ENCODE data around the gene KLHL30. TPM values are rescaled to one million over a fixed set of nuclear protein-coding genes. Genes with fewer than 3 reads are reported as not detected.

KLHL30 gene
- total RNA-seq, 1 donor from 2014 or later = 0.26 TPM

DNA sequence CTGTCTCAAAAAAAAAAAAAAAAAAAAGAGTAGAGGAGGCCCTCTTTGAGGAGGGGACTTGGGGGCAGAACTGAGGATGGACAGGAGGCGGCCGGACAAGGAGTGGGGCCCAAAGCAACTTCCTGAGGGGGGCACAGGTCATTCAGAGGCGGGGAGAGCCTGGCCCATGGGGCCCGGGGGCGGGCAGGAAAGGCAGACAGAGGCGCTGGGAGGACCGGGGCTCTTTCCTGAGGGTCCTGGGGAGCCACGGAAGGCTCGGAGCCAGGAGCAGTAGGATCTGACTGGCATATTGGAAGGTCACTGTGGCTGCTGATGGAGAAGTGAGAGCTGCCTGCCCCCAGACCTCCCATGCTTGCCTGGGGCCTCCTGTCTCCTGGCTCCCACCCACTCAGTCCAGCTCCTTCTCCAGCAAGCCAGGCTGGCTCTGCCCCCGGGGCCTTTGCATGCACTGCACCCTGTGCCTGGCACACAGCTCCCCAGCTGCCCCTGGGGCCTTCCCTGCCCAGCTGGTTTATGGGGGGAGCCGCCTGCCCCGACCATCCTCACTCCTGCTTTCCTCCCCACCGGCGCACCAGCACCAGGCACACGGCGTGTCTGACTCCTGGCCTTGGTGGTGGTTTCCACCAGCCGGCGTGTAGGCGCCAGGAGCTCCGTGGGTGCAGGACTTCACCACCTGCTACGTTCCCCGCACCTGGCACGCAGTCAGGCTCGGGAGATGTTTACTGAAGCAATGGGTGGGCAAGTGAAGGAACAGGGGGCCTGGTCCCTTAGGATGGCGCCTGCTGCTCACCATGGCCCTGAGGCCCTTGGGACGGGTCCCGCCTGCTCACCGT lies 32.7 kb upstream of the KLHL30 start:
- DNase-seq (ENCODE audit: low read depth) (no peak), FAIRE-seq (no peak)
- TF ChIP-seq, protein P1, sequence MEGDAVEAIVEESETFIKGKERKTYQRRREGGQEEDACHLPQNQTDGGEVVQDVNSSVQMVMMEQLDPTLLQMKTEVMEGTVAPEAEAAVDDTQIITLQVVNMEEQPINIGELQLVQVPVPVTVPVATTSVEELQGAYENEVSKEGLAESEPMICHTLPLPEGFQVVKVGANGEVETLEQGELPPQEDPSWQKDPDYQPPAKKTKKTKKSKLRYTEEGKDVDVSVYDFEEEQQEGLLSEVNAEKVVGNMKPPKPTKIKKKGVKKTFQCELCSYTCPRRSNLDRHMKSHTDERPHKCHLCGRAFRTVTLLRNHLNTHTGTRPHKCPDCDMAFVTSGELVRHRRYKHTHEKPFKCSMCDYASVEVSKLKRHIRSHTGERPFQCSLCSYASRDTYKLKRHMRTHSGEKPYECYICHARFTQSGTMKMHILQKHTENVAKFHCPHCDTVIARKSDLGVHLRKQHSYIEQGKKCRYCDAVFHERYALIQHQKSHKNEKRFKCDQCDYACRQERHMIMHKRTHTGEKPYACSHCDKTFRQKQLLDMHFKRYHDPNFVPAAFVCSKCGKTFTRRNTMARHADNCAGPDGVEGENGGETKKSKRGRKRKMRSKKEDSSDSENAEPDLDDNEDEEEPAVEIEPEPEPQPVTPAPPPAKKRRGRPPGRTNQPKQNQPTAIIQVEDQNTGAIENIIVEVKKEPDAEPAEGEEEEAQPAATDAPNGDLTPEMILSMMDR (IDR thresholded peaks at IDR 0.05; ENCODE audit: insufficient read depth, low read length, severe bottlenecking) = no peak

DNA sequence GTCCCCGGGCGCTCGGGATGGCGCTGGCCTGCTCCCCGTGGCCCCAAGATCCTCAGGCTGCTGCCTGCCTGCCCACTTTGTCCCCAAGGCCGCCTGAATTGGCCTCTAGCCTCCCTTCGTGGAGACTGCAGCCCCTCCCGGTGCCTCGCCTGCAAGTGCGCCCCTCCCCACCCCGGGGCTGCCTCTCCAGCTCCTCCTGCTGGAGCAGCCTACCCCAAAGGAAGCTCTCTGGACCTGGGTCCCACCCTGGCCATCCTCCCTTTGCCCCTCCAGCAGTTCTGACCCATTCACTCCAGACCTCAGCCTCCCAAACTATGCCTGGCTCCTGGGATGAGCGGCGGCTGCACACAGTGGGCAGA lies 32.1 kb upstream of the KLHL30 start:
- Histone ChIP-seq H3K27me3 (ENCODE audit: control insufficient read depth, insufficient read depth, low read length) (peaks cover 2% of the 10 kb centered on the region), H3K36me3 (ENCODE audit: control insufficient read depth, insufficient read depth, low read length) (no peaks in the 10 kb centered on the region), H3K4me3 (ENCODE audit: low read depth, low read length) (no peak overlapping the region)
- DNase-seq (ENCODE audit: low read depth) (no peak), FAIRE-seq (no peak)
- TF ChIP-seq, protein P1 (IDR thresholded peaks at IDR 0.05; ENCODE audit: insufficient read depth, low read length, severe bottlenecking) = no peak

More for the DNA sequence above, 32.7 kb upstream of the KLHL30 start:
- Histone ChIP-seq H3K27me3 (ENCODE audit: control insufficient read depth, insufficient read depth, low read length) (peaks cover 2% of the 10 kb centered on the region), H3K4me3 (ENCODE audit: low read depth, low read length) (no peak overlapping the region), H3K36me3 (ENCODE audit: control insufficient read depth, insufficient read depth, low read length) (no peaks in the 10 kb centered on the region)

DNA sequence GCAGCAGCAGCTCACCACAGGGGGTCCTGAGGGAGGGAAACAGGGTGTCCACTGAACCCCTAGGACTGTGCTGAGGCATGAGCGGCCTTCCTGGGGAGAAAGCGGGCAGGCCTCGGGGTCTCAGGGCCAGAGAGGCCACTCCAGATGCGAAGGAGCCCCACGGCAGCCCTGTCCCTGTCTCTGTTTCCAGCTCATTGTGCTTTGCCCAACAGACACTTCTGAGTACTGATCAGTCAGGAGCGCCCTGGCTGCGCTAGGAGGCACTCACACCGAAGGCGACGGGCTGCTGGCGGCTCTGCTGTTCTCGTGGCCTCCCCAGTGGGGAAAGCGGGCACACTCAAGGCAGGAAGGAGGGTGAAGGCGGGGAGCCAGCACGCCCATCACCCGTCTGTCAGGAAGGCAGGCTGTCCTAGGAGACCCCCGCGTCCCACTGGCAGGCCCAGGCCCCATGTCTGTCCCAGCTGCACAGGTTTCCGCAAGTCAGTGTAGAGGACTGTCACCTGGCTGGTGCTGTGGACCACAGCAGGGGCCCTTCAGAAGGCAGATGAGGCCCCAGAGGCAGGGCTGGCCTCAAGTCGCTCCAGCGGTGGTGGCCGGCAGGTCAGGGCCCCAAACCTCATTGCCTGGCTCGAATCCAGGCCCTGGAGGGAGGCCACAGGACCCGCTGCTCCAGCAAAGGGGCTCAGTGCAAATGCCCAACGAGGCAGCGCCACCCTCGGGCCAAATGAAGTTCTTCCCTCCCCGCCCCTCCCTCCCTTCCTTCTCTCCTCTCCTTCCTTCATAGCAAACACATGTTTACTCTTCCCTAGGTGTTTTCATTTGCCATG lies 31.6 kb upstream of the KLHL30 start:
- no peaks in the 10 kb centered on the region for H3K36me3 ChIP-seq (ENCODE audit: control insufficient read depth, insufficient read depth, low read length)
- peaks cover 2% of the 10 kb centered on the region for H3K27me3 ChIP-seq (ENCODE audit: control insufficient read depth, insufficient read depth, low read length)
- FAIRE-seq = no peak
- no peak for DNase-seq (ENCODE audit: low read depth)
- TF ChIP-seq, protein P1 (IDR thresholded peaks at IDR 0.05; ENCODE audit: insufficient read depth, low read length, severe bottlenecking) = peak; percentile 53
- H3K4me3 ChIP-seq (ENCODE audit: low read depth, low read length) = no peak overlapping the region

DNA sequence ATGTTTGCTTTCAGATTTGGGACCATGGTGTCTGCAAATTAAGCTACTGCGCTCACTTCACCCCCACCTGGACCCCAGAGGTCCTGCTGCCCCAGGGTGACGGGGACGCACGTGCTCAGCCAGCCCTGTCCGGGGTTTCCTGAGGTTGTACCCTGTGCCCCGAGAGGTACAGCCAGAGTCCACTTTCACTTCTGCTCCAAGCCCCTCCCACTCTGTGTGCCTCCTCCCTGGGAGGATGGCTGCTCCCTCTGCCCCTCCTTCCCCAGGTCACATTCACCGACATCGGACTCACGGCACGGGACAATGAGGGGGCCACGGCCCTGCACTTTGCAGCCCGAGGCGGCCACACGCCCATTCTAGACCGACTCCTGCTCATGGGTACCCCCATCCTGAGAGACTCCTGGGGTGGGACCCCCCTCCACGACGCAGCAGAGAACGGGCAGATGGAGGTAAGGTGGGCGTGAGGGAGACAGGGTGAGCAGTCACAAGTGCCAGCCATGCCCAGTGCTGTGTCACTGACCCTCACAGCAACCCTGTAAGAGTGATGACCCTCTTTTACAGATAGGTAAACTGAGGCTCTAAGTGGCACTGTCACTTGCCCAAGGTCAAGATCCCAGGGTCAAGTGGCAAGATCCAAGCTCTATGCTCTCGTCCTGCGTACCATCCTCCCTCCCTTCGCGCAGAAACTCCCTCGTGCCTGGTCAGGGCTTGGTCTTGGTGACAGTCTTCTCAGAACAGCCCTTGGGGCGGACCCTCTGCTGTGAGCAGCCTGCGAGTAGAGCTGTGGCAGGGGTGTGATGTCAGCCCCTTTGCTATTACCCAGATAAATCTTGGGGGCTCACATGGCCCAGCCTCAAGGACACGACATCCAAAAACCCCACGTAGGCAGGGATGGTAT lies 30.7 kb upstream of the KLHL30 start:
- FAIRE-seq (peak; percentile 23), DNase-seq (ENCODE audit: low read depth) (no peak)
- peaks cover 2% of the 10 kb centered on the region for H3K27me3 ChIP-seq (ENCODE audit: control insufficient read depth, insufficient read depth, low read length)
- TF ChIP-seq, protein P1 (IDR thresholded peaks at IDR 0.05; ENCODE audit: insufficient read depth, low read length, severe bottlenecking) = no peak
- no peak overlapping the region for H3K4me3 ChIP-seq (ENCODE audit: low read depth, low read length)
- no peaks in the 10 kb centered on the region for H3K36me3 ChIP-seq (ENCODE audit: control insufficient read depth, insufficient read depth, low read length)

DNA sequence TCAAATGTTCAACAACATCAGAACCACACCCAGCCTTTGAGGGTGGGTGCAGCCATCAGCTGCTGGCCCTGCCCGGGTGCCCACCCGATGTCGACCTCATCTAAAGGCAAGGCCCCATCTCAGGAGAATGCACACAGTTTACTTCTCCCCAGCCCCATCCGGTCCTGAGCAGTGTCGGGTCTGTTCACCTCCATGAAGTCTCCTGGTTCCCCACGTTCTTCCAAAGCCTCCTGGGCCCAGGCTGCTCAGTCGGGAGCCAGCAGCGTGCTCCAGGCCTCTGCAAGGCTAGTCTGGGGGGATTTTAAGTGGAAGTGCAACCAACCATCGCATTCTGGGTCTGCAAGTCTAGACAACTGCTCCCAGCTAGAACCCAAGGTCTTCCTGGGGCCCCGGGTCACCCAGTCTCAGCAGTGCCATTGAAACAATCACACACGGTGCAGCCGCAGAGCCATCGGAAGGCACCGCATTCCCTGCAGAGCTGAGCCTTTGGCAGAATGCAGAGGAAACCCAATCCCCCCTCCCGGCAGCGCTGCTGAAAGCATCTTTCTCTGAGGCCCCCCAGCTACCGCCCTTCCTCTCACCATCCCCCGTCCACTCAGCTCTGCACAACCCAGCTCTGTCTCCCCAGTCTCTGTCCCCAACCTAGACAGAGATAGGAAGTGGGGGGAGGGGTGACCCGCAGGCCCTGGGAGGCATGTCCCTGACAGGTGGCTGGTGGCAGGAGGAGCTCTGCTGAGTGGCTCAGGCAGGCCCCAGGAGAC lies 29.9 kb upstream of the KLHL30 start:
- TF ChIP-seq, protein P1 (IDR thresholded peaks at IDR 0.05; ENCODE audit: insufficient read depth, low read length, severe bottlenecking) = no peak
- FAIRE-seq (no peak), DNase-seq (ENCODE audit: low read depth) (no peak)
- peaks cover 2% of the 10 kb centered on the region for H3K27me3 ChIP-seq (ENCODE audit: control insufficient read depth, insufficient read depth, low read length)
- H3K36me3 ChIP-seq (ENCODE audit: control insufficient read depth, insufficient read depth, low read length) = no peaks in the 10 kb centered on the region
- H3K4me3 ChIP-seq (ENCODE audit: low read depth, low read length) = no peak overlapping the region
